Liver (tissue), 9 donors: ENCODE data around the gene ARL2. TPM values are rescaled to one million over a fixed set of nuclear protein-coding genes. Genes with fewer than 3 reads are reported as not detected.

Experiments used
- DNase-seq: peaks from one replicate; pipeline ENCODE4 v3.0.0-alpha.2; 2017; ENCODE audit warnings: low spot score
- H3K27ac ChIP-seq, 2 donors: one replicate each; pipeline ENCODE4 v1.7.0; 2013; ENCODE audit warnings: inconsistent platforms in 2 of 2, low read length in 2 of 2, control low read depth in 1 of 2, low read depth in 1 of 2, mild to moderate bottlenecking in 1 of 2
- H3K27me3 ChIP-seq, 4 donors: one replicate each; pipeline versions ENCODE4 v1.6.1 to v1.7.0; 2013; ENCODE audit warnings: low read length in 3 of 4, inconsistent platforms in 1 of 4, mild to moderate bottlenecking in 1 of 4, moderate library complexity in 1 of 4; ENCODE audit not compliant: control insufficient read depth in 4 of 4, insufficient read depth in 4 of 4
- H3K36me3 ChIP-seq, 4 donors: one replicate each; pipeline versions ENCODE4 v1.6.1 to v1.7.0; 2013; ENCODE audit warnings: low read length in 3 of 4, mild to moderate bottlenecking in 3 of 4, low read depth in 1 of 4, moderate library complexity in 1 of 4; ENCODE audit not compliant: control insufficient read depth in 4 of 4, insufficient read depth in 3 of 4
- H3K4me1 ChIP-seq, 4 donors: one replicate each; pipeline versions ENCODE4 v1.6.1 to v1.7.0; 2013; ENCODE audit warnings: low read length in 3 of 4, mild to moderate bottlenecking in 3 of 4, moderate library complexity in 1 of 4; ENCODE audit not compliant: control insufficient read depth in 4 of 4, insufficient read depth in 4 of 4
- H3K4me3 ChIP-seq, 3 donors: one replicate each; pipeline versions ENCODE4 v1.6.1 to v1.7.0; 2013; ENCODE audit warnings: low read length in 3 of 3, control low read depth in 1 of 3, low read depth in 1 of 3, mild to moderate bottlenecking in 1 of 3
- H3K9ac ChIP-seq, 2 donors: one replicate each; pipeline ENCODE4 v1.7.0; 2013; ENCODE audit warnings: low read length in 2 of 2, mild to moderate bottlenecking in 2 of 2, moderate library complexity in 2 of 2, control low read depth in 1 of 2, low read depth in 1 of 2
- H3K9me3 ChIP-seq, 4 donors: one replicate each; pipeline versions ENCODE4 v1.6.1 to v1.7.0; 2013; ENCODE audit warnings: low read length in 3 of 4; ENCODE audit not compliant: control insufficient read depth in 4 of 4
- ATF3 ChIP-seq: IDR thresholded peaks from 2 replicates; pipeline ENCODE4 v1.6.1; 2016; ENCODE audit warnings: antibody characterized with exemption
- CTCF ChIP-seq: fragments of 150-350 bp; IDR thresholded peaks from 2 replicates; pipeline ENCODE4 v1.5.1; 2017; ENCODE audit warnings: improper control_type of control experiment, low read depth, low read length; ENCODE audit not compliant: missing input control
- EGR1 ChIP-seq, 2 donors: IDR thresholded peaks; 2 replicates each; pipeline ENCODE4 v1.6.1; 2016 to 2018; ENCODE audit warnings: antibody characterized with exemption in 2 of 2, low read depth in 2 of 2
- FOXA1 ChIP-seq: IDR thresholded peaks from 2 replicates; pipeline ENCODE4 v1.6.1; 2016; ENCODE audit warnings: antibody characterized with exemption
- FOXA2 ChIP-seq: IDR thresholded peaks from 2 replicates; pipeline ENCODE4 v1.6.1; 2016; ENCODE audit warnings: antibody characterized with exemption
- GABPA ChIP-seq, 2 donors: IDR thresholded peaks in 1 of 2; conservative IDR thresholded peaks in 1 of 2; 2 replicates each; pipeline ENCODE4 v1.6.1; 2016; ENCODE audit warnings: antibody characterized with exemption in 2 of 2, mild to moderate bottlenecking in 1 of 2, moderate library complexity in 1 of 2
- HNF4A ChIP-seq, 2 donors: conservative IDR thresholded peaks; 2 replicates each; pipeline ENCODE4 v1.6.1; 2016; ENCODE audit warnings: antibody characterized with exemption in 2 of 2, mild to moderate bottlenecking in 2 of 2
- HNF4G ChIP-seq: IDR thresholded peaks from 2 replicates; pipeline ENCODE4 v1.6.1; 2016; ENCODE audit warnings: antibody characterized with exemption
- JUND ChIP-seq, 2 donors: IDR thresholded peaks; 2 replicates each; pipeline ENCODE4 v1.6.1; 2016; ENCODE audit warnings: antibody characterized with exemption in 2 of 2
- NR2F2 ChIP-seq: IDR thresholded peaks from 2 replicates; pipeline ENCODE4 v1.6.1; 2016; ENCODE audit warnings: antibody characterized with exemption
- RAD21 ChIP-seq, 2 donors: IDR thresholded peaks; 2 replicates each; pipeline ENCODE4 v1.6.1; 2016; ENCODE audit warnings: antibody characterized with exemption in 2 of 2, mild to moderate bottlenecking in 2 of 2
- REST ChIP-seq: IDR thresholded peaks from 2 replicates; pipeline ENCODE4 v1.6.1; 2016; ENCODE audit warnings: antibody characterized with exemption, mild to moderate bottlenecking
- RXRA ChIP-seq, 2 donors: IDR thresholded peaks; 2 replicates each; pipeline ENCODE4 v1.6.1; 2017 to 2018; ENCODE audit warnings: antibody characterized with exemption in 2 of 2, mild to moderate bottlenecking in 1 of 2
- SP1 ChIP-seq: IDR thresholded peaks from 2 replicates; pipeline ENCODE4 v1.6.1; 2018; ENCODE audit warnings: antibody characterized with exemption, mild to moderate bottlenecking
- TAF1 ChIP-seq: conservative IDR thresholded peaks from 2 replicates; pipeline ENCODE4 v1.6.1; 2016; ENCODE audit warnings: antibody characterized with exemption, mild to moderate bottlenecking
- YY1 ChIP-seq: IDR thresholded peaks from 2 replicates; pipeline ENCODE4 v1.6.1; 2016; ENCODE audit warnings: antibody characterized with exemption, mild to moderate bottlenecking
- ZBTB33 ChIP-seq: IDR thresholded peaks from 2 replicates; pipeline ENCODE4 v1.6.1; 2016; ENCODE audit warnings: antibody characterized with exemption
- WGBS: extraction: QIAGEN DNeasy Blood & Tissue Kit; methylation state at CpG from one replicate; pipeline ENCODE4 v1.1.7; 2013; 5-methylcytosine and 5-hydroxymethylcytosine counted together
- polyA plus RNA-seq, 2 donors: library from polyadenylated mRNA; stranded (reverse) in 1 of 2; unstranded in 1 of 2; fragments of 200-250 nt in 1 of 2; fragments of >200 nt in 1 of 2; fragmentation: Nextera tagmentation in 1 of 2; extraction: Ambion mirVana in 1 of 2; gene quantifications; one replicate each; pipeline versions ENCODE4 v1.2.1 to v1.2.3, GENCODE V29; 2013 to 2015
- total RNA-seq, 2 donors: library from RNA; depleted of rRNA; stranded (reverse); fragments of >200 nt; gene quantifications; one replicate each; pipeline ENCODE4 v1.2.3, GENCODE V29; 2014
- donor health status: healthy.
- donor health status: healthy.
- donor health status: healthy.
- donor health status: healthy.
- donor health status: healthy.

ARL2 gene
- total and polyA plus RNA-seq, 4 donors, result 10.8 to 19.5 (median 15.0) TPM

- no peak overlapping the region for H3K9ac ChIP-seq
- H3K27me3 ChIP-seq, result no peaks in the 10 kb centered on the region
- TF ChIP-seq RXRA (IDR thresholded peaks at IDR 0.05), result no peak
- TF ChIP-seq HNF4G, result no peak
- no peak for TF ChIP-seq CTCF
- no peak for TF ChIP-seq RAD21 (IDR thresholded peaks at IDR 0.05)
- TF ChIP-seq SP1, result no peak
- TF ChIP-seq GABPA (IDR thresholded peaks at IDR 0.05 in 1 of 2, conservative IDR thresholded peaks at IDR 0.05 in 1 of 2), result no peak
- no peak for TF ChIP-seq HNF4A (conservative IDR thresholded peaks at IDR 0.05)
- TF ChIP-seq ATF3, result no peak
- TF ChIP-seq NR2F2, result no peak
- no peak for TF ChIP-seq FOXA2
- no peak for TF ChIP-seq REST
- no peak for TF ChIP-seq ZBTB33
- no peak for TF ChIP-seq TAF1
- H3K9me3 ChIP-seq, result no peaks in the 10 kb centered on the region
- no peak for DNase-seq
- H3K4me1 ChIP-seq, result peaks cover 0 to 2% (median under 1%) of the 10 kb centered on the region in 4 donors
- no peak overlapping the region for H3K4me3 ChIP-seq
- H3K36me3 ChIP-seq, result no peaks in the 10 kb centered on the region
- WGBS, result 82% methylated on average over 3 of the region's 3 CpGs
- H3K27ac ChIP-seq, result no peak overlapping the region
These were observed 49.6 kb downstream of the ARL2 start for GRCh38 chr11:65063532-65063931.

GRCh38 chr11:65064847-65065240 is 50.9 kb downstream of the ARL2 start:
- DNase-seq, result no peak
- H3K27me3 ChIP-seq, result no peaks in the 10 kb centered on the region
- no peaks in the 10 kb centered on the region for H3K4me1 ChIP-seq
- no peak overlapping the region for H3K9ac ChIP-seq
- no peaks in the 10 kb centered on the region for H3K36me3 ChIP-seq
- no peaks in the 10 kb centered on the region for H3K9me3 ChIP-seq
- H3K4me3 ChIP-seq, result no peak overlapping the region
- no peak overlapping the region for H3K27ac ChIP-seq
- WGBS, result 91% methylated on average over 4 of the region's 4 CpGs
- TF ChIP-seq GABPA (IDR thresholded peaks at IDR 0.05 in 1 of 2, conservative IDR thresholded peaks at IDR 0.05 in 1 of 2) (no peak), YY1 (no peak), REST (no peak), CTCF (no peak), FOXA1 (no peak), TAF1 (no peak), RAD21 (IDR thresholded peaks at IDR 0.05) (no peak), HNF4G (no peak), FOXA2 (no peak), SP1 (no peak), JUND (IDR thresholded peaks at IDR 0.05) (no peak), HNF4A (conservative IDR thresholded peaks at IDR 0.05) (no peak), RXRA (IDR thresholded peaks at IDR 0.05) (no peak), EGR1 (IDR thresholded peaks at IDR 0.05; ENCODE audit: low read depth in 2 of 2) (no peak)
